ENCODE measurements around the gene BUB1B. TPM values are rescaled to one million over a fixed set of nuclear protein-coding genes. Genes with fewer than 3 reads are reported as not detected.

The BUB1B gene
- total RNA-seq, 1 experiment from 2014 or later: 73.0 TPM

DNA sequence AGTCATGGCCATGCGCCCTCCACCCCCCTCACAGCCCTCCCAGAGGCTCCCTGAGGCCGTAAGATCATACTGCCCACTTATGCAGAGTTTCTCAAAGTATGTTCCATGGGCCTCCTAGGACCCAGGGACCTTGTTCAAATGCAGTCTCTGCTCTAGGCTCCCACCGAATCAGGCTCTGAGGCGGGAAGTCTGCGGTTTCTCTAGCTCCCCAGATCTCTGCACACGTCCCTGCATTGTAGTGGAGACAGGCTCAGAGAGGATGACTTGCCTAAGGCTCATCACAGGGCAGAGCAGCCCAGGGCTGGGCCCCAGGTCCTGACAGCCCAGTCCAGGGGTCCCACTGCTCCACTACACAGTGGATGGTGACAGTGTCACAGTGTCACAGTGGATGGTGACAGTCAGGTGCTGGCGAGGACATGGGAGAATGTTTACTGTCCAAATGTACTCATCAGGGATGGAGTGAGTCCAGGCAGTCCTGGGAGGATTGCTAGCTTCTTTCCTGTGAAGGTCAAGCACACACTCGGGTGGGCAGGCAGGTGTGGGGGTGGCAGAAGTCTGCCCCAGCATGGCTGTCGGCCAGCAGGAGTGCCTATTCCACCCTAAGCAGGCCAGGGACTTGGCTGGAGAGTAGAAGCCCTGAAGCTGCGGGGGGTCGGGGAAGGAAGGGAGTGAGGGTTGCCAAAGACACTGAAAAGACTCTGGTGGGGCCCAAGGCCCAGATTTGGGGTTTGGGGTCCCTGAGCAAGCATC lies 109.6 kb downstream of the BUB1B start:
- CTCF ChIA-PET: no interaction called here
- no peak overlapping the region for H3K4me2 ChIP-seq (ENCODE audit: low read length)
- POLR2A ChIA-PET (ENCODE audit: unreplicated experiment): no interaction called here
- no peaks in the 10 kb centered on the region for H3F3A ChIP-seq (ENCODE audit: low read length, unreplicated experiment)
- no peaks in the 10 kb centered on the region for H3K79me2 ChIP-seq (ENCODE audit: low read length)
- no TSS peak for BruUV-seq (replicated peaks)
- DNase-seq: no peak
- peaks cover 21% of the 10 kb centered on the region for H3K4me1 ChIP-seq (ENCODE audit: insufficient read depth, low read length)
- ATAC-seq: no peak
- H3K4me3 ChIP-seq (ENCODE audit: low read length): no peak overlapping the region
- H3K9me2 ChIP-seq (replicated peaks; ENCODE audit: low read length): no peaks in the 10 kb centered on the region
- H4K20me1 ChIP-seq (ENCODE audit: low read length): no peaks in the 10 kb centered on the region
- peaks cover 9% of the 10 kb centered on the region for H3K36me3 ChIP-seq (ENCODE audit: low read depth, low read length)
- H3K27ac ChIP-seq (ENCODE audit: low read length): no peak overlapping the region
- intact Hi-C loops (cut with micrococcal nuclease): loop anchor here (5.0 kb wide), 1 partner anchor 33 kb away; the partner anchor contains the start of gene PAK6
- H3K9ac ChIP-seq (ENCODE audit: low read length): no peak overlapping the region
- H2AFZ ChIP-seq (ENCODE audit: low read length): no peak overlapping the region
- H3K27me3 ChIP-seq (ENCODE audit: low read length): no peaks in the 10 kb centered on the region
- TF ChIP-seq CTCF (conservative IDR thresholded peaks at IDR 0.05; ENCODE audit: low read depth, low read length) (no peak), EZH2 (IDR thresholded peaks at IDR 0.05; ENCODE audit: low read length, unreplicated experiment) (no peak), EZH2phosphoT487 (IDR thresholded peaks at IDR 0.05; ENCODE audit: borderline replicate concordance, low read length) (no peak)
- no peaks in the 10 kb centered on the region for H3K9me3 ChIP-seq (ENCODE audit: low read length)

Other genes with a start within 250 kb of the BUB1B start
- 27.8 and 29.0 TPM in 2 replicates for gene GPR176, start 240.8 kb upstream of the BUB1B start, total RNA-seq (2014; rRNA removed)
- gene EIF2AK4, start 227.0 kb upstream of the BUB1B start, total RNA-seq (2014; rRNA removed): 76.4 and 76.6 TPM in 2 replicates
- 362 and 378 TPM in 2 replicates for gene SRP14, start 121.9 kb upstream of the BUB1B start, total RNA-seq (2014; rRNA removed)
- gene BMF, start 52.2 kb upstream of the BUB1B start, total RNA-seq (2014; rRNA removed): 0.95 and 5.2 TPM in 2 replicates
- 30.4 TPM in 2 replicates for gene PAK6, start 78.0 kb downstream of the BUB1B start, total RNA-seq (2014; rRNA removed)
- gene ANKRD63, start 122.0 kb downstream of the BUB1B start, total RNA-seq (2014; rRNA removed): 1.2 and 1.4 TPM in 2 replicates
- gene PLCB2, start 146.9 kb downstream of the BUB1B start, total RNA-seq (2014; rRNA removed): 1.3 and 3.2 TPM in 2 replicates
- 22.1 and 32.1 TPM in 2 replicates for gene INAFM2, start 162.6 kb downstream of the BUB1B start, total RNA-seq (2014; rRNA removed)
- gene CCDC9B, start 179.9 kb downstream of the BUB1B start, total RNA-seq (2014; rRNA removed): 56.1 and 101 TPM in 2 replicates
- not detected in 2 replicates for gene PHGR1, start 190.0 kb downstream of the BUB1B start, total RNA-seq (2014; rRNA removed)
- 0.87 and 2.7 TPM in 2 replicates for gene DISP2, start 197.2 kb downstream of the BUB1B start, total RNA-seq (2014; rRNA removed)
- gene KNSTRN, start 221.7 kb downstream of the BUB1B start, total RNA-seq (2014; rRNA removed): 115 and 125 TPM in 2 replicates
- gene IVD, start 244.7 kb downstream of the BUB1B start, total RNA-seq (2014; rRNA removed): 58.9 and 59.4 TPM in 2 replicates

Data from PC-3 (cell line).